GM18868 (cell line): Measurements from ENCODE around the gene IWS1.
"Not testable (repeated sequence)": the region's sequence is repeated elsewhere in the genome, so short reads cannot be mapped to it uniquely, and the experiment has no call there.

Experiments
- ATAC-seq: cut with Tn5 transposase; IDR thresholded peaks from one replicate; pipeline ENCODE4 v1.9.1; 2021; ENCODE audit warnings: mild to moderate bottlenecking, moderate library complexity; ENCODE audit not compliant: unreplicated experiment

The IWS1 gene

DNA sequence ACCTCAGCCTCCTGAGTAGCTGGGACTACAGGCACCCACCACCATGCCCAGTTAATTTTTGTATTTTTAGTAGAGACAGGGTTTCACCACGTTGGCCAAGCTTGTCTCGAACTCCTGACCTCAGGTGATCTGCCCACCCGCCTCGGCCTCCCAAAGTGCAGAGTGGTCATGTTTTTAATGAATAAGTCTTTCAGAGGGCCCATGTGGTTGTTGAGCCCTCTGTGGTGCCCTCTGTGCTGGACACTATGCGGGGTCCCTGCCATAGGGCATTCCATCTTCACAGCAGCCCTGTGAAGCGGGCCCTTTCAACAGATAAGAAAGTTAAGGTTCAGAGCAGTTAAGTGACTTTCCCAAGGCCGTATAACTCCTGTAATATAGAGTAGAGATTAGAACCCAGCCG is 35.1 kb upstream of the IWS1 start:
- ATAC-seq, result no peak

DNA sequence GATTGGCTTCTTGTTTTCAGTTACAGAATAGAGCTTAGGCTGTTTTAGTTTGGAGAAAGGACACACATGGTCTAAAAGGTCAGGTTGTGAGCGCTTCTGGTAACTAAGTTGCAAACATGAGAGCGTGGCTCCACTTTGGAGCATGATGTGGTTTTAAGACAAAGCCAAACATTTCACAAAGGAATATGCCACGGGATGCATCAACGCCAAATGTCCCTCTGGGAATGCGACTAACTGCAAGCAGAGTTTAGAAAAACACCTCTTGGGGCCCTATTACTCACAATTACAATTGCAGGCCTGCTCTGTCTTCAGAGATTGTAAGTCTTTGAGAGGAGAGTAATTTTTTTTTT is 34.6 kb upstream of the IWS1 start:
- no peak for ATAC-seq

GRCh38 chr2:127560201-127560930 is 34.1 kb upstream of the IWS1 start:
- no peak for ATAC-seq

DNA sequence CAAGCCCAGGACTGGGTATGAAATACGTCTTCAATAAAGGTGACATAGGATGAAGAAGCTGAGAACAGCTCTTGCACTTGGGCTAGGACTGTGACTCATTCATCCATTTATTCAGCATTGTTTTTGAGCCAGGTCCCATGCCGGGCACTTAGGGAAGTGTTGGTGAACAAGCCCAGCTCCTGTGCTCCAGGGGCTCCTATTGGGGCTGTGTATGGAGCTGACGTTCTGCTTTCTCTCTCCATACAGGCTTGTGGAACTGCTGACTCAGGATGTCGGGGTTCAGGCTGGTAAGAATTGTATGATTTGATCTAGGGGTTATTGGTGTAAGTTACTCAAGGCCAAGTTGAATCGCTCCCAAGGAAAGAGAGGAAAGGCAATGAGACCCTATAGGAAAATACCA is 33.2 kb upstream of the IWS1 start:
- no peak for ATAC-seq

- no peak for ATAC-seq
Observed at GRCh38 chr2:127558911-127559310, 32.6 kb upstream of the IWS1 start.

DNA sequence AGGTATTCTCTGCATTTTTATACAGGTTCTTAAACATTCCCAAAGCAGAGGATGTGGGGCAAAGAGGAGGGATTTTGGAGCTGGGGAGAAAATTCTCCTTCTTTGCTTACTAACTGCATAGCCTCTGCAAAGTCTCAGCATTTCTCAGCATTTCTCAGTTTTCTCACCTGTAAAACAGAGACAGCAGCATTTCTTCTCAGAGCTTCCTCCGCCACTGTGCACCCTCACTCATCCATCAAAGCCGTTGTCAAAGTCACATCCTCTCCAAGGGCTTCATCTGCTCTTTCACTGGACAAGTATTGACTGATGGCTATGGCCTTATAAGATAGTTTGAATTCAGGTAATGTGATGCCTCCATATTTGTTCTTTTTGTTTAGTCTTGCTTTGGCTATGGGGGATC is 26.6 kb upstream of the IWS1 start:
- ATAC-seq, result no peak

GRCh38 chr2:127552336-127552735 is 26.0 kb upstream of the IWS1 start:
- ATAC-seq, result no peak

DNA sequence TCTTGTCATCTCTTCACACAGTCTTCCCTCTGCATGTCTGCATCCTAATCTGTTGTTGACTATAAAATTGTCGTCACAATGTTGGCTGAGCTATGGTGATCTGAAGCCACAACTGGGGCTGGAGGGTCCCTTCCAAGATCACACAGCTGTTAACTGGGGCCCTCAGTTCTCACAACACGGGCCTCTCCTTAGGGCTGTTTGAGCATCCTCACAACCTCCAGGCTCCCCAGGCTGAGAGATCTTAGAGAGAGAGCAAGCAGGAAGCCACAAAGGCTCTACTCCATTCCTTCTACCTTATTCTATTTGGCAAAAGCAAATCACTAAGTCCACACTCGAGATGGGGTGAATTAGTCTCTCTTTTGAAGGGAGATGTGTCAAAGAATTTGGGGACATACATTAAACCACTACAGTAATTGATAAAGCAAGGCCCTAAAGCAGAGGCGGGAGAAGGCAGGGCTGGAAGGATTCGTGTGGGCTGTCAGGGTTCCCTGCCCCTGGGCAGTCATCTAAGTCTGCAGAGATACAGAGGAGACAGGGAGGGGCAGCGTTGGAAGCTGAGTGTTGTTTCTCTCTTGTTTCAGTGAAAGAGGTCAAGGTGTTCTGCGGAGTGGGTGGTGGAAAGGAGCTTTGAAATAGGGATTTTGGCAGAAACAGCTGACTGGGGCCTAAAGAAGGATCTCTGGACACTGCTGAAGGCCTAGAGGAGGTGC is 25.1 kb upstream of the IWS1 start:
- ATAC-seq, result no peak

- ATAC-seq, result no peak
Observed at GRCh38 chr2:127546797-127547196, 20.5 kb upstream of the IWS1 start.

DNA sequence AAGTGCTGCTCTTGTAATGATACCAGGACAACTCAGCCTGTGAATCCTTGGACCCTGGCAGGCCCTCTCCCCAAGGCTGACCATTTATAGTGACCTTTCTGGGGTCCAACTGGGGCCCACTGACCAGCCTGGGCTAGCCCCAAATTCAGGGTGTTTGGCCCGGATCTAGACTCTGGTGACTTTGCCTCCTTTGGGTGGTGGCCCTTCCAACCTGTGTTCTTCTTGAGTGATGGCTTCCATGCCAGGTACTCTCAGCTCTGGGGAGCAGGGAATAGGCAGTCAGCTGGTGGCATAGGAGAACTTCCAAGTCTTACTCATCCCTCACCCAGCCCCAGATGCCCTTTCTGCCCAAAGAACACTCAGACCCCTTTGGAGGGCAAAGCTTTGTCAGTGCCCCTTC is 19.5 kb upstream of the IWS1 start:
- ATAC-seq, result no peak

DNA sequence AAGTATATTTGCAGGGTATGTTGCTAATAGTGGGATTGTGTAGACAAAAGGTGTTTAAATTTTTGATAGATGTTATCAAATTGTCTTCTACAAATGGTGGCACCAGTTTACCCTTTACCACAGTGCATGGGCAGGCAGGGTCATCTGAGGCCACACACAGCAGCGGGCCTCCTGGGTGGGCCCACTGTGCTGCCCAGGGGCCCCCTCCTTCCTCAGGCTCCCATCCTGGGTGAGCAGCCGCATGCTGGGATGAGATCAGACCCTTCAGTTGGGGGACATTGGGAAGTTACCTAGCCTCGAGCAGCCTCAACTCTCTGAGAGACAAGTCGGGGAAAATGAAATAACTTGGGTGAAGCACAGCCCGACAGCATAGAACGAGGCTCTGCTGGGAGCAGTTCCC is 18.9 kb upstream of the IWS1 start:
- ATAC-seq, result no peak

- not testable (repeated sequence) for ATAC-seq
Observed at GRCh38 chr2:127543013-127543501, 16.8 kb upstream of the IWS1 start.

DNA sequence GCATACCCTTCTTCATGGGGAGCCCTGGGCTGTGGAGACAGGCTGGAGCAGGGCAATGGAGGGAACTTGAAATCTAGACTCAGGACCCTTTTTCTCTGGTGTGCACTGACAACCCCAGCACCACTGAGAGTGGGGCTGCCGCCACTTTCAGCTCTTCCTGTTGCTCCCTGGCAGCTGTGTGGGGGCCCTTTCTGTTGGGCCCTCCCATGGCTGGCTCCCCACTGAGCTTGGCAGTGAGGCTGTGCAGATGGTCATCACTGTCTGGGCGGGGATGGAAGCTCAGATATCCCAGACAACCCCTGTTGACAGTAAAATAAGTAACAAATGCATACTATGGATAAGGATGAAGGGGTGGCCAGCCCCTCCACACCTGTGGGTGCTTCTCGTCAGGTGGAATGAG is 15.9 kb upstream of the IWS1 start:
- no peak for ATAC-seq

- ATAC-seq, result no peak
Observed at GRCh38 chr2:127541809-127542208, 15.5 kb upstream of the IWS1 start.

DNA sequence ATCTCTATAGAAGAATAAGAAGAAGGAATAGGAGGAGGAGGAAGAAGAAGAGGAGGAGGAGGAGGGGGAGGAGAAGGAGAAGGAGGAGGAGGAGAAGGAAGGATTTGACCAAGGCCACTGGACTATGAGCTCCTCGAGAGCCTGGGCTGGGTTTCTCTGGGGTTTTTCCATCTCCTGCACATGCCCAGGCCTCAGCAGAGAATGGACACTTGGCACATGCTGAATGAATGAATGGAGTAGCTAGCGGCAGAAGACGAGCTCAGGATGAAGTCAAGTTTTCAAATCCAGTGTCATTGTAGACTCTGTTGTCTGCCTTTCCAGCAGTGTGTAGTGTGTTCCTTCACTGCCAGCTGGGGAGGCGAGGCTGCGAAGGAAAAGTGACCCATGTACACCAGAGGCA is 11.4 kb upstream of the IWS1 start:
- no peak for ATAC-seq

DNA sequence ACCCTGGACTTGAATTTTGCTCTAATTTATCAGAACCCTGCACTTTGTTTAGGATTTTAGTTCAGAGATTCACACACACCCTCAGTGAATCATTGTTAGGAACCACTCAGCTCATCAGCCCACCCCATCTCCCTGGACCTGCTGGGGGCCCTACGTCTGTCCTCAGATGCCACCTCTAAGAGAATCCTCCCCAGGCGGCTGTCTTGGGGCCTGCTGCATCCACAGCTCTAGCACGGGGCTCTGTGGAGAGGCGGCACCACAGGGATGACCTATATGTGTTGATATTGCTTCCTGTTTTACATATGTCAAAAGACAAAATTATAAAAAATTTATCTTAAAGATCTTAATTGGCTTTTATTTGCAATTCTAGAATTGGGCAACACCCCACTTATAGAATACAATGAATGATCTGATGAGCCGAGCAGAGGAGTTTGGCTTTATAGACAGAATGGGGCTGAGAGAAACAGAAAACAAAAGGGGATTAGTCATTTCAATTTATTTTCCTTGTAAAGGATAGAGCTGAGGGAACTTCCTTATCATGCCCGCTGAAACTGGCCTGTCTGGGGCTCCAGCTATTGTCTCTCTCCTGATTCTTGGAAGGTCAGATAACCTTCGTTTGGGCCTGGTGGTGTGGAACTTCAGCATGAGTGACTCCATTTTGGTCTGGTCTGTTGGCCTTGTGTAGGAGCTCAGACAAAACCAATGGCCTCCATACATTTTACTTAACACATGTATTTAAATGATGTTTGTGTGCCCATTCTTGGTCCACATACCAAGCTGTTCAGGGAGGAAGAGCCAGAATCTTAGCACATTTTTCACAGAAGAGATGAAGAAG is 10.6 kb upstream of the IWS1 start:
- ATAC-seq, result no peak

DNA sequence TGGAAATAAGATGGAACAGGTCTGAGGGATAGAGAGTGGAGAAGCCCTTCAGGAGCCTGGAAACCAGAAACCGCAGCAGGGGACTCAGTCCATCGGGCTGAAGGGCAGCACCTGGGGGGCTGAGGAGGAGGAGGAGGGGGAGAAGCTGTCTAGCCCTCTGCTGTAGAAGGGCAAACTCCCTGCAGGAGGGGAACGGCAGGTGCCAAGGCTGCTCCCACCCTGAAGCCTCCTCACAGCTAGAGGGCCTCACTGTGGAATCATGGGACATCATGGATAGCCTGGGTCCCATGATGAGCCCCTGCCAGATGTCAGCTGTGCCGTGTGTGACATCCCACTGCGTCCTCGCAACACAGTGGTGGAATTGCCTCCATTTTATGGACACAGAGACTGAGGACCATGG is 9.6 kb upstream of the IWS1 start:
- no peak for ATAC-seq

GRCh38 chr2:127535422-127535901 is 9.2 kb upstream of the IWS1 start, which contains the start of gene MYO7B:
MYO7B (plus strand) TSS chr2:127535683; CDS start chr2:127559723, 24,040 bp downstream.
- ATAC-seq, result no peak

DNA sequence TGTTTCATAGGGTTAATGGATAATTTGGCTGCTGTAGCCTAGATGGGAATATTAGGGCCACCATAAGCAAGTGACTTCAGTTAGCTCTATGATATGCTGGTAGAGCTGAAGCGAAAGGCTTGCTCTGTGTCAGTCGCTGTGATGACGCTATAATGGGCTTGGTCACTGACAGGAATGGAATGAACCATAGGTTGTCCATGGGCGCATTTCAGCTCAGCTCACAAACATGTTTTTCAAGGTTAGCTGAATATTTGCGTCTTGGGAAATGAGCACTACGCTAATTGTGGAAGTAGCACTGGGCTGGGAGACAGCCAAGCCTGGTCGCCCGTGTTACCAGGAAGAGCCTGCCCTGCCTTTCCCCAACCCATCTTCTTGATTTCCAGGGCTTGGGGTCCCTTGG is 6.0 kb upstream of the IWS1 start:
- no peak for ATAC-seq

GRCh38 chr2:127531221-127531648 is 4.9 kb upstream of the IWS1 start:
- ATAC-seq, result no peak
